GM23338 (cell line): ENCODE measurements around the gene EP400. TPM values are rescaled to one million over a fixed set of nuclear protein-coding genes. Genes with fewer than 3 reads are reported as not detected.
A peak's percentile ranks its signal among the peaks of the same experiment; 100 is the strongest.

Source experiments
- ATAC-seq: fragments of 200-7000 bp; cut with Tn5 transposase; 3 replicates; pipeline ENCODE4 v1.9.1; 2020
- DNase-seq: peaks from one replicate; pipeline ENCODE4 v3.0.0-alpha.2; 2015; ENCODE audit warnings: low spot score
- H2AFZ ChIP-seq: fragments of 200-600 bp; sonication (generic); 2 replicates; pipeline ENCODE4 v1.8.0; 2016; ENCODE audit warnings: antibody characterized with exemption, mild to moderate bottlenecking, moderate library complexity
- H3F3A ChIP-seq: fragments of 200-600 bp; sonication (generic); replicated peaks from 2 replicates; pipeline ENCODE4 v1.8.0; 2017; ENCODE audit warnings: antibody characterized with exemption, mixed run types, low read depth
- H3K27ac ChIP-seq: fragments of 200-600 bp; sonication (generic); 2 replicates; pipeline ENCODE4 v1.6.1; 2016; ENCODE audit warnings: low read depth
- H3K27me3 ChIP-seq: fragments of 200-600 bp; sonication (generic); 2 replicates; pipeline ENCODE4 v1.8.0; 2016; ENCODE audit warnings: mild to moderate bottlenecking, mixed run types, moderate library complexity; ENCODE audit not compliant: insufficient read depth
- H3K36me3 ChIP-seq: fragments of 200-600 bp; sonication (generic); 2 replicates; pipeline ENCODE4 v1.8.0; 2016; ENCODE audit warnings: mild to moderate bottlenecking; ENCODE audit not compliant: insufficient read depth
- H3K4me1 ChIP-seq: fragments of 200-600 bp; sonication (generic); 2 replicates; pipeline ENCODE4 v1.8.0; 2016; ENCODE audit warnings: mild to moderate bottlenecking, moderate library complexity; ENCODE audit not compliant: insufficient read depth
- H3K4me2 ChIP-seq: fragments of 200-600 bp; sonication (generic); 2 replicates; pipeline ENCODE4 v1.7.1; 2017; ENCODE audit warnings: mixed run types
- H3K4me3 ChIP-seq: fragments of 200-600 bp; sonication (generic); 2 replicates; pipeline ENCODE4 v1.6.1; 2016; ENCODE audit warnings: mixed run types
- H3K79me2 ChIP-seq: fragments of 200-600 bp; sonication (generic); replicated peaks from 2 replicates; pipeline ENCODE4 v1.8.0; 2017; ENCODE audit warnings: mild to moderate bottlenecking; ENCODE audit not compliant: insufficient read depth
- H3K9me2 ChIP-seq: fragments of 200-600 bp; sonication (generic); 2 replicates; pipeline ENCODE4 v1.8.0; 2017; ENCODE audit not compliant: insufficient read depth
- H4K20me1 ChIP-seq: fragments of 200-600 bp; sonication (generic); replicated peaks from 2 replicates; pipeline ENCODE4 v1.8.0; 2017; ENCODE audit warnings: mild to moderate bottlenecking; ENCODE audit not compliant: insufficient read depth
- H3K27ac Mint-ChIP-seq: 2 replicates; pipeline ENCODE4 v1.8.0; 2020; ENCODE audit warnings: inconsistent platforms, mild to moderate bottlenecking, moderate library complexity, mixed read lengths
- H3K27me3 Mint-ChIP-seq: 3 replicates; pipeline ENCODE4 v1.8.0; 2022; ENCODE audit warnings: low read depth, mild to moderate bottlenecking, moderate library complexity, mixed read lengths, inconsistent platforms; ENCODE audit not compliant: insufficient read depth, poor library complexity
- H3K36me3 Mint-ChIP-seq: 3 replicates; pipeline ENCODE4 v1.8.0; 2021; ENCODE audit warnings: low read depth, mild to moderate bottlenecking, inconsistent platforms, moderate library complexity, mixed read lengths
- H3K4me1 Mint-ChIP-seq: 3 replicates; pipeline ENCODE4 v1.8.0; 2020; ENCODE audit warnings: mild to moderate bottlenecking, inconsistent platforms, mixed read lengths
- H3K4me3 Mint-ChIP-seq: 3 replicates; pipeline ENCODE4 v1.8.0; 2021; ENCODE audit warnings: moderate library complexity, mild to moderate bottlenecking, inconsistent platforms, mixed read lengths
- H3K9me3 Mint-ChIP-seq: 3 replicates; pipeline ENCODE4 v1.8.0; 2020; ENCODE audit warnings: moderate library complexity, mild to moderate bottlenecking, inconsistent platforms, mixed read lengths
- EZH2phosphoT487 ChIP-seq: fragments of 200-600 bp; sonication (generic); IDR thresholded peaks from one replicate; pipeline ENCODE4 v1.8.1; 2018; ENCODE audit warnings: antibody characterized with exemption; ENCODE audit not compliant: unreplicated experiment
- JUNB ChIP-seq: IDR thresholded peaks from one replicate; pipeline ENCODE4 v1.6.1; 2016; ENCODE audit warnings: antibody characterized with exemption; ENCODE audit not compliant: unreplicated experiment
- NANOG ChIP-seq: IDR thresholded peaks from 2 replicates; pipeline ENCODE4 v1.6.1; 2016; ENCODE audit warnings: antibody characterized with exemption, borderline replicate concordance
- POLR2AphosphoS5 ChIP-seq: IDR thresholded peaks from 2 replicates; pipeline ENCODE4 v1.6.1; 2016; ENCODE audit warnings: antibody characterized with exemption, low read depth
- STAT1 ChIP-seq: IDR thresholded peaks from one replicate; pipeline ENCODE4 v1.6.1; 2016; ENCODE audit warnings: antibody characterized with exemption; ENCODE audit not compliant: unreplicated experiment
- polyA plus RNA-seq: library from polyadenylated mRNA; unstranded; fragments of >200 nt; fragmentation: Nextera tagmentation; extraction: Ambion mirVana; gene quantifications from 2 replicates; pipeline ENCODE4 v1.2.1, GENCODE V29; 2016
- total RNA-seq: library from RNA; depleted of rRNA; stranded (reverse); fragments of >200 nt; shearing (Covaris generic); gene quantifications from 2 replicates; pipeline ENCODE4 v1.2.3, GENCODE V29; 2014
- TF ChIP-seq, protein P1 (sequence below): fragments of 250-450 bp; sonication (Bioruptor Pico); IDR thresholded peaks from 2 replicates; pipeline ENCODE4 v1.5.0; 2020; ENCODE audit warnings: mild to moderate bottlenecking, moderate library complexity
- TF ChIP-seq, protein P2 (sequence below), 2 experiments: fragments of 200-600 bp in 1 of 2; sonication (generic) in 1 of 2; conservative IDR thresholded peaks; 2 replicates each; pipeline versions ENCODE4 v1.5.1 to v1.6.1; 2016 to 2017; ENCODE audit warnings: antibody characterized with exemption in 2 of 2, low read depth in 2 of 2, mild to moderate bottlenecking in 2 of 2, moderate library complexity in 1 of 2
- TF ChIP-seq, protein P3 (sequence below): IDR thresholded peaks from 2 replicates; pipeline ENCODE4 v1.6.1; 2016; ENCODE audit warnings: antibody characterized with exemption
- TF ChIP-seq, protein P4 (sequence below): IDR thresholded peaks from one replicate; pipeline ENCODE4 v1.6.1; 2018; ENCODE audit warnings: antibody characterized with exemption; ENCODE audit not compliant: unreplicated experiment

EP400 gene
- total and polyA plus RNA-seq, 2 experiments from 2014 or later: 26.3 to 57.2 TPM

DNA sequence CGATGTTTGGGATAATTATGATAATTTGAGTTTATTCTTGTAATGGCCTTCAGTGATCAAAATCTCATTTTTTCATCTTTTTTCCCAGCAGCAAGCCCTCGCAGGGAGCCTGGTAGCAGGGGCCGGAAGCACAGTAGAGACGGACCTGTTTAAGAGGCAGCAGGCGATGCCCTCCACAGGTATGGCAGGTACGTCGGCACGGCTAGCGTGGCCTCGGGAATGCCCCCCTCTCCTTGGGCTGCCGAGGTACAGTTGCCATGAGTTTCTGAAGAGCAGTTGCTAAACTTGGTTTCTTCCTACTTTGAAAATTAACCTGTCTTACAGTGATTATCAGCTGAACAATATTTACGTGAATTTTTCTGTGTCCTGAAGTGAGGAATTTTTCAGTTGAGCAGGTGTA lies 29.9 kb downstream of the EP400 start (continued):
- TF ChIP-seq, protein P1, sequence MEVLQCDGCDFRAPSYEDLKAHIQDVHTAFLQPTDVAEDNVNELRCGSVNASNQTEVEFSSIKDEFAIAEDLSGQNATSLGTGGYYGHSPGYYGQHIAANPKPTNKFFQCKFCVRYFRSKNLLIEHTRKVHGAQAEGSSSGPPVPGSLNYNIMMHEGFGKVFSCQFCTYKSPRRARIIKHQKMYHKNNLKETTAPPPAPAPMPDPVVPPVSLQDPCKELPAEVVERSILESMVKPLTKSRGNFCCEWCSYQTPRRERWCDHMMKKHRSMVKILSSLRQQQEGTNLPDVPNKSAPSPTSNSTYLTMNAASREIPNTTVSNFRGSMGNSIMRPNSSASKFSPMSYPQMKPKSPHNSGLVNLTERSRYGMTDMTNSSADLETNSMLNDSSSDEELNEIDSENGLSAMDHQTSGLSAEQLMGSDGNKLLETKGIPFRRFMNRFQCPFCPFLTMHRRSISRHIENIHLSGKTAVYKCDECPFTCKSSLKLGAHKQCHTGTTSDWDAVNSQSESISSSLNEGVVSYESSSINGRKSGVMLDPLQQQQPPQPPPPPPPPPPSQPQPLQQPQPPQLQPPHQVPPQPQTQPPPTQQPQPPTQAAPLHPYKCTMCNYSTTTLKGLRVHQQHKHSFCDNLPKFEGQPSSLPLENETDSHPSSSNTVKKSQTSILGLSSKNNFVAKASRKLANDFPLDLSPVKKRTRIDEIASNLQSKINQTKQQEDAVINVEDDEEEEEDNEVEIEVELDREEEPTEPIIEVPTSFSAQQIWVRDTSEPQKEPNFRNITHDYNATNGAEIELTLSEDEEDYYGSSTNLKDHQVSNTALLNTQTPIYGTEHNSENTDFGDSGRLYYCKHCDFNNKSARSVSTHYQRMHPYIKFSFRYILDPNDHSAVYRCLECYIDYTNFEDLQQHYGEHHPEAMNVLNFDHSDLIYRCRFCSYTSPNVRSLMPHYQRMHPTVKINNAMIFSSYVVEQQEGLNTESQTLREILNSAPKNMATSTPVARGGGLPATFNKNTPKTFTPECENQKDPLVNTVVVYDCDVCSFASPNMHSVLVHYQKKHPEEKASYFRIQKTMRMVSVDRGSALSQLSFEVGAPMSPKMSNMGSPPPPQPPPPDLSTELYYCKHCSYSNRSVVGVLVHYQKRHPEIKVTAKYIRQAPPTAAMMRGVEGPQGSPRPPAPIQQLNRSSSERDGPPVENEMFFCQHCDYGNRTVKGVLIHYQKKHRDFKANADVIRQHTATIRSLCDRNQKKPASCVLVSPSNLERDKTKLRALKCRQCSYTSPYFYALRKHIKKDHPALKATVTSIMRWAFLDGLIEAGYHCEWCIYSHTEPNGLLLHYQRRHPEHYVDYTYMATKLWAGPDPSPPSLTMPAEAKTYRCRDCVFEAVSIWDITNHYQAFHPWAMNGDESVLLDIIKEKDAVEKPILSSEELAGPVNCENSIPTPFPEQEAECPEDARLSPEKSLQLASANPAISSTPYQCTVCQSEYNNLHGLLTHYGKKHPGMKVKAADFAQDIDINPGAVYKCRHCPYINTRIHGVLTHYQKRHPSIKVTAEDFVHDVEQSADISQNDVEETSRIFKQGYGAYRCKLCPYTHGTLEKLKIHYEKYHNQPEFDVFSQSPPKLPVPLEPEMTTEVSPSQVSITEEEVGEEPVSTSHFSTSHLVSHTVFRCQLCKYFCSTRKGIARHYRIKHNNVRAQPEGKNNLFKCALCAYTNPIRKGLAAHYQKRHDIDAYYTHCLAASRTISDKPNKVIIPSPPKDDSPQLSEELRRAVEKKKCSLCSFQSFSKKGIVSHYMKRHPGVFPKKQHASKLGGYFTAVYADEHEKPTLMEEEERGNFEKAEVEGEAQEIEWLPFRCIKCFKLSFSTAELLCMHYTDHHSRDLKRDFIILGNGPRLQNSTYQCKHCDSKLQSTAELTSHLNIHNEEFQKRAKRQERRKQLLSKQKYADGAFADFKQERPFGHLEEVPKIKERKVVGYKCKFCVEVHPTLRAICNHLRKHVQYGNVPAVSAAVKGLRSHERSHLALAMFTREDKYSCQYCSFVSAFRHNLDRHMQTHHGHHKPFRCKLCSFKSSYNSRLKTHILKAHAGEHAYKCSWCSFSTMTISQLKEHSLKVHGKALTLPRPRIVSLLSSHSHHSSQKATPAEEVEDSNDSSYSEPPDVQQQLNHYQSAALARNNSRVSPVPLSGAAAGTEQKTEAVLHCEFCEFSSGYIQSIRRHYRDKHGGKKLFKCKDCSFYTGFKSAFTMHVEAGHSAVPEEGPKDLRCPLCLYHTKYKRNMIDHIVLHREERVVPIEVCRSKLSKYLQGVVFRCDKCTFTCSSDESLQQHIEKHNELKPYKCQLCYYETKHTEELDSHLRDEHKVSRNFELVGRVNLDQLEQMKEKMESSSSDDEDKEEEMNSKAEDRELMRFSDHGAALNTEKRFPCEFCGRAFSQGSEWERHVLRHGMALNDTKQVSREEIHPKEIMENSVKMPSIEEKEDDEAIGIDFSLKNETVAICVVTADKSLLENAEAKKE (CRISPR knock-in tag): no peak

DNA sequence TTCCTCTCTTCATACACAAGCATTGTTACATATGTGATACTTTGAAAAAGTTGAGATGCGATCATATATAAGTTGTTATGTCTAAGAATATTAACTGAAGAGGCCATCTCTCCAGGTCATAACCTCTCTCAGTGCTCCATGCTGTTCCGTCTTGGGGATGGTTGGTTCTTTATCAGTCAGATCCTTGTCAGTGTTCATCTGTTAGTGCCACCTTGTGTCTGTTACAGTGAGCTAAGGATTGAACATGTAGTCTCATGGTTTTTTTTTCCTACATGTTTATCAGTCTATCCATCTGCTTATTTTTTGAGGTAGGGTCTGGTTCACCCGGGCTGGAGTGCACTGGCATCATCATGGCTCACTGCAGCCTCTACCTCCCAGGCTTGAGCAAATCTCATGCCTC lies 30.5 kb downstream of the EP400 start:
- no peak overlapping the region for H3K4me3 ChIP-seq
- Mint-ChIP-seq H3K27me3 (peaks cover 3% of the 10 kb centered on the region), H3K27ac (no peak overlapping the region), H3K4me1 (peaks cover 3% of the 10 kb centered on the region; the same call in 2 of the 3 replicates), H3K36me3 (peaks cover 30% of the 10 kb centered on the region), H3K4me3 (no peak overlapping the region), H3K9me3 (no peaks in the 10 kb centered on the region)
- 0 out of 2 replicates have a peak, but pooled peaks cover 4% of the 10 kb centered on the region for H3F3A ChIP-seq
- 0 out of 2 replicates have a peak overlapping the region, but pooled peaks have one; percentile 39 for H3K27ac ChIP-seq
- no peaks in the 10 kb centered on the region for H3K27me3 ChIP-seq
- ATAC-seq (no peak), DNase-seq (no peak)
- no peak overlapping the region for H2AFZ ChIP-seq
- peaks cover 39% of the 10 kb centered on the region for H3K79me2 ChIP-seq
- H3K36me3 ChIP-seq: peaks cover 3% of the 10 kb centered on the region; the same call in 1 of the 2 replicates
- H3K4me1 ChIP-seq: no peaks in the 10 kb centered on the region
- no peaks in the 10 kb centered on the region for H3K9me2 ChIP-seq
- H3K4me2 ChIP-seq: no peak overlapping the region
- peaks cover 11% of the 10 kb centered on the region for H4K20me1 ChIP-seq
- TF ChIP-seq, protein P2, sequence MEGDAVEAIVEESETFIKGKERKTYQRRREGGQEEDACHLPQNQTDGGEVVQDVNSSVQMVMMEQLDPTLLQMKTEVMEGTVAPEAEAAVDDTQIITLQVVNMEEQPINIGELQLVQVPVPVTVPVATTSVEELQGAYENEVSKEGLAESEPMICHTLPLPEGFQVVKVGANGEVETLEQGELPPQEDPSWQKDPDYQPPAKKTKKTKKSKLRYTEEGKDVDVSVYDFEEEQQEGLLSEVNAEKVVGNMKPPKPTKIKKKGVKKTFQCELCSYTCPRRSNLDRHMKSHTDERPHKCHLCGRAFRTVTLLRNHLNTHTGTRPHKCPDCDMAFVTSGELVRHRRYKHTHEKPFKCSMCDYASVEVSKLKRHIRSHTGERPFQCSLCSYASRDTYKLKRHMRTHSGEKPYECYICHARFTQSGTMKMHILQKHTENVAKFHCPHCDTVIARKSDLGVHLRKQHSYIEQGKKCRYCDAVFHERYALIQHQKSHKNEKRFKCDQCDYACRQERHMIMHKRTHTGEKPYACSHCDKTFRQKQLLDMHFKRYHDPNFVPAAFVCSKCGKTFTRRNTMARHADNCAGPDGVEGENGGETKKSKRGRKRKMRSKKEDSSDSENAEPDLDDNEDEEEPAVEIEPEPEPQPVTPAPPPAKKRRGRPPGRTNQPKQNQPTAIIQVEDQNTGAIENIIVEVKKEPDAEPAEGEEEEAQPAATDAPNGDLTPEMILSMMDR (conservative IDR thresholded peaks at IDR 0.05; ENCODE audit: low read depth in 2 of 2): no peak
- TF ChIP-seq NANOG: no peak
- TF ChIP-seq, protein P3, sequence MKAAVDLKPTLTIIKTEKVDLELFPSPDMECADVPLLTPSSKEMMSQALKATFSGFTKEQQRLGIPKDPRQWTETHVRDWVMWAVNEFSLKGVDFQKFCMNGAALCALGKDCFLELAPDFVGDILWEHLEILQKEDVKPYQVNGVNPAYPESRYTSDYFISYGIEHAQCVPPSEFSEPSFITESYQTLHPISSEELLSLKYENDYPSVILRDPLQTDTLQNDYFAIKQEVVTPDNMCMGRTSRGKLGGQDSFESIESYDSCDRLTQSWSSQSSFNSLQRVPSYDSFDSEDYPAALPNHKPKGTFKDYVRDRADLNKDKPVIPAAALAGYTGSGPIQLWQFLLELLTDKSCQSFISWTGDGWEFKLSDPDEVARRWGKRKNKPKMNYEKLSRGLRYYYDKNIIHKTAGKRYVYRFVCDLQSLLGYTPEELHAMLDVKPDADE: no peak
- TF ChIP-seq, protein P4, sequence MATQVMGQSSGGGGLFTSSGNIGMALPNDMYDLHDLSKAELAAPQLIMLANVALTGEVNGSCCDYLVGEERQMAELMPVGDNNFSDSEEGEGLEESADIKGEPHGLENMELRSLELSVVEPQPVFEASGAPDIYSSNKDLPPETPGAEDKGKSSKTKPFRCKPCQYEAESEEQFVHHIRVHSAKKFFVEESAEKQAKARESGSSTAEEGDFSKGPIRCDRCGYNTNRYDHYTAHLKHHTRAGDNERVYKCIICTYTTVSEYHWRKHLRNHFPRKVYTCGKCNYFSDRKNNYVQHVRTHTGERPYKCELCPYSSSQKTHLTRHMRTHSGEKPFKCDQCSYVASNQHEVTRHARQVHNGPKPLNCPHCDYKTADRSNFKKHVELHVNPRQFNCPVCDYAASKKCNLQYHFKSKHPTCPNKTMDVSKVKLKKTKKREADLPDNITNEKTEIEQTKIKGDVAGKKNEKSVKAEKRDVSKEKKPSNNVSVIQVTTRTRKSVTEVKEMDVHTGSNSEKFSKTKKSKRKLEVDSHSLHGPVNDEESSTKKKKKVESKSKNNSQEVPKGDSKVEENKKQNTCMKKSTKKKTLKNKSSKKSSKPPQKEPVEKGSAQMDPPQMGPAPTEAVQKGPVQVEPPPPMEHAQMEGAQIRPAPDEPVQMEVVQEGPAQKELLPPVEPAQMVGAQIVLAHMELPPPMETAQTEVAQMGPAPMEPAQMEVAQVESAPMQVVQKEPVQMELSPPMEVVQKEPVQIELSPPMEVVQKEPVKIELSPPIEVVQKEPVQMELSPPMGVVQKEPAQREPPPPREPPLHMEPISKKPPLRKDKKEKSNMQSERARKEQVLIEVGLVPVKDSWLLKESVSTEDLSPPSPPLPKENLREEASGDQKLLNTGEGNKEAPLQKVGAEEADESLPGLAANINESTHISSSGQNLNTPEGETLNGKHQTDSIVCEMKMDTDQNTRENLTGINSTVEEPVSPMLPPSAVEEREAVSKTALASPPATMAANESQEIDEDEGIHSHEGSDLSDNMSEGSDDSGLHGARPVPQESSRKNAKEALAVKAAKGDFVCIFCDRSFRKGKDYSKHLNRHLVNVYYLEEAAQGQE: no peak
- no peak for TF ChIP-seq EZH2phosphoT487
- no peak for TF ChIP-seq STAT1
- no peak for TF ChIP-seq POLR2AphosphoS5
- TF ChIP-seq JUNB: no peak
